Activated T-cell treated with anti-CD3 and anti-CD28 coated beads, Interleukin-2, amount 50 U/mL, for 24 hours (primary cell): ENCODE measurements around the gene VTI1A.

Experiments
- DNase-seq: peaks from one replicate; pipeline ENCODE4 v3.0.0-alpha.2; 2020
- H3K27ac Mint-ChIP-seq: 2 replicates; pipeline ENCODE4 v1.8.0; 2020; ENCODE audit warnings: mild to moderate bottlenecking, mixed read lengths
- H3K27me3 Mint-ChIP-seq: 2 replicates; pipeline ENCODE4 v1.8.0; 2020; ENCODE audit warnings: mixed read lengths
- H3K36me3 Mint-ChIP-seq: 2 replicates; pipeline ENCODE4 v1.8.0; 2020; ENCODE audit warnings: low read depth, mixed read lengths
- H3K4me1 Mint-ChIP-seq: 2 replicates; pipeline ENCODE4 v1.8.0; 2020; ENCODE audit warnings: low read depth, mixed read lengths
- H3K4me3 Mint-ChIP-seq: 2 replicates; pipeline ENCODE4 v1.8.0; 2020; ENCODE audit warnings: mild to moderate bottlenecking, moderate library complexity, mixed read lengths
- H3K9me3 Mint-ChIP-seq: 2 replicates; pipeline ENCODE4 v1.8.0; 2020; ENCODE audit warnings: mixed read lengths

Gene VTI1A

GRCh38 chr10:112559349-112559748, 112.3 kb downstream of the VTI1A start:
- no peak for DNase-seq
- no peak overlapping the region for H3K4me3 Mint-ChIP-seq
- no peaks in the 10 kb centered on the region for H3K27me3 Mint-ChIP-seq
- H3K4me1 Mint-ChIP-seq = peaks cover 19% of the 10 kb centered on the region
- H3K27ac Mint-ChIP-seq = peak overlapping the region; percentile 17
- peaks cover 2% of the 10 kb centered on the region for H3K36me3 Mint-ChIP-seq
- H3K9me3 Mint-ChIP-seq = no peaks in the 10 kb centered on the region

- Mint-ChIP-seq H3K27me3 (no peaks in the 10 kb centered on the region), H3K4me3 (no peak overlapping the region), H3K9me3 (no peaks in the 10 kb centered on the region), H3K4me1 (peaks cover 19% of the 10 kb centered on the region), H3K27ac (no peak overlapping the region), H3K36me3 (peaks cover 2% of the 10 kb centered on the region)
- DNase-seq = no peak
Observed at GRCh38 chr10:112562122-112562521, 115.1 kb downstream of the VTI1A start.

GRCh38 chr10:112562809-112563663, 116.0 kb downstream of the VTI1A start:
- Mint-ChIP-seq H3K27ac (no peak overlapping the region), H3K27me3 (no peaks in the 10 kb centered on the region), H3K36me3 (peaks cover 4% of the 10 kb centered on the region), H3K4me3 (no peak overlapping the region), H3K4me1 (peaks cover 12% of the 10 kb centered on the region), H3K9me3 (no peaks in the 10 kb centered on the region)
- DNase-seq = no peak

- H3K27me3 Mint-ChIP-seq = no peaks in the 10 kb centered on the region
- H3K4me3 Mint-ChIP-seq = no peak overlapping the region
- DNase-seq = no peak
- no peak overlapping the region for H3K27ac Mint-ChIP-seq
- peaks cover 3% of the 10 kb centered on the region for H3K4me1 Mint-ChIP-seq
- H3K9me3 Mint-ChIP-seq = no peaks in the 10 kb centered on the region
- H3K36me3 Mint-ChIP-seq = peaks cover 14% of the 10 kb centered on the region
Observed at GRCh38 chr10:112564337-112564736, 117.3 kb downstream of the VTI1A start.

GRCh38 chr10:112565434-112566053, 118.5 kb downstream of the VTI1A start:
- Mint-ChIP-seq H3K36me3 (peaks cover 15% of the 10 kb centered on the region), H3K4me1 (no peaks in the 10 kb centered on the region), H3K9me3 (no peaks in the 10 kb centered on the region), H3K27ac (no peak overlapping the region), H3K4me3 (no peak overlapping the region), H3K27me3 (no peaks in the 10 kb centered on the region)
- no peak for DNase-seq

GRCh38 chr10:112570585-112570984, 123.6 kb downstream of the VTI1A start:
- Mint-ChIP-seq H3K9me3 (no peaks in the 10 kb centered on the region), H3K36me3 (peaks cover 19% of the 10 kb centered on the region), H3K4me1 (no peaks in the 10 kb centered on the region), H3K27ac (no peak overlapping the region), H3K27me3 (no peaks in the 10 kb centered on the region), H3K4me3 (no peak overlapping the region)
- DNase-seq = no peak

- Mint-ChIP-seq H3K4me1 (no peaks in the 10 kb centered on the region), H3K27me3 (no peaks in the 10 kb centered on the region), H3K4me3 (no peak overlapping the region), H3K36me3 (peaks cover 40% of the 10 kb centered on the region), H3K27ac (no peak overlapping the region), H3K9me3 (no peaks in the 10 kb centered on the region)
- no peak for DNase-seq
Observed at GRCh38 chr10:112579578-112579977, 132.6 kb downstream of the VTI1A start.

- Mint-ChIP-seq H3K27me3 (no peaks in the 10 kb centered on the region), H3K27ac (no peak overlapping the region), H3K4me1 (no peaks in the 10 kb centered on the region), H3K9me3 (no peaks in the 10 kb centered on the region), H3K4me3 (no peak overlapping the region), H3K36me3 (peaks cover 47% of the 10 kb centered on the region)
- no peak for DNase-seq
Observed at GRCh38 chr10:112580267-112580666, 133.3 kb downstream of the VTI1A start.

- no peaks in the 10 kb centered on the region for H3K4me1 Mint-ChIP-seq
- H3K27ac Mint-ChIP-seq = no peak overlapping the region
- no peaks in the 10 kb centered on the region for H3K27me3 Mint-ChIP-seq
- DNase-seq = no peak
- H3K36me3 Mint-ChIP-seq = peaks cover 55% of the 10 kb centered on the region
- no peaks in the 10 kb centered on the region for H3K9me3 Mint-ChIP-seq
- no peak overlapping the region for H3K4me3 Mint-ChIP-seq
Observed at GRCh38 chr10:112581921-112582320, 134.9 kb downstream of the VTI1A start.

GRCh38 chr10:112583236-112583939, 136.4 kb downstream of the VTI1A start:
- Mint-ChIP-seq H3K27me3 (no peaks in the 10 kb centered on the region), H3K9me3 (no peaks in the 10 kb centered on the region), H3K36me3 (peaks cover 51% of the 10 kb centered on the region), H3K4me1 (no peaks in the 10 kb centered on the region), H3K4me3 (no peak overlapping the region), H3K27ac (no peak overlapping the region)
- DNase-seq = no peak

- no peaks in the 10 kb centered on the region for H3K27me3 Mint-ChIP-seq
- H3K27ac Mint-ChIP-seq = no peak overlapping the region
- H3K9me3 Mint-ChIP-seq = no peaks in the 10 kb centered on the region
- H3K4me1 Mint-ChIP-seq = no peaks in the 10 kb centered on the region
- no peak for DNase-seq
- no peak overlapping the region for H3K4me3 Mint-ChIP-seq
- peaks cover 46% of the 10 kb centered on the region for H3K36me3 Mint-ChIP-seq
Observed at GRCh38 chr10:112584276-112584675, 137.3 kb downstream of the VTI1A start.

- Mint-ChIP-seq H3K27me3 (no peaks in the 10 kb centered on the region), H3K36me3 (peaks cover 41% of the 10 kb centered on the region), H3K9me3 (no peaks in the 10 kb centered on the region), H3K27ac (no peak overlapping the region), H3K4me1 (no peaks in the 10 kb centered on the region), H3K4me3 (no peak overlapping the region)
- DNase-seq = no peak
Observed at GRCh38 chr10:112585126-112585525, 138.1 kb downstream of the VTI1A start.

GRCh38 chr10:112585960-112586359, 138.9 kb downstream of the VTI1A start:
- peaks cover 43% of the 10 kb centered on the region for H3K36me3 Mint-ChIP-seq

GRCh38 chr10:112587729-112588128, 140.7 kb downstream of the VTI1A start:
- H3K4me3 Mint-ChIP-seq = no peak overlapping the region
- no peak overlapping the region for H3K27ac Mint-ChIP-seq
- DNase-seq = no peak
- H3K36me3 Mint-ChIP-seq = peaks cover 51% of the 10 kb centered on the region
- no peaks in the 10 kb centered on the region for H3K4me1 Mint-ChIP-seq
- H3K27me3 Mint-ChIP-seq = no peaks in the 10 kb centered on the region
- H3K9me3 Mint-ChIP-seq = peaks cover under 1% of the 10 kb centered on the region

More at GRCh38 chr10:112585960-112586359, 138.9 kb downstream of the VTI1A start:
- Mint-ChIP-seq H3K4me3 (no peak overlapping the region), H3K27ac (no peak overlapping the region), H3K4me1 (no peaks in the 10 kb centered on the region), H3K27me3 (no peaks in the 10 kb centered on the region), H3K9me3 (no peaks in the 10 kb centered on the region)
- no peak for DNase-seq
